Stimulated activated CD8-positive, alpha-beta memory T cell treated with anti-CD3 and anti-CD28 coated beads, Interleukin-2, amount 100 ng/mL, for 48 hours (primary cell): ENCODE data around the gene JAM2.

Source experiments
- DNase-seq, 2 donors: peaks; one replicate each; pipeline ENCODE4 v3.0.0-alpha.2; 2020; ENCODE audit warnings: low read depth in 2 of 2

The JAM2 gene

GRCh38 chr21:25717491-25718147 is 78.6 kb downstream of the JAM2 start:
- DNase-seq, result no peak

GRCh38 chr21:25721987-25722386 is 82.9 kb downstream of the JAM2 start:
- no peak for DNase-seq

GRCh38 chr21:25722631-25723030 is 83.6 kb downstream of the JAM2 start:
- no peak for DNase-seq

GRCh38 chr21:25732091-25732760 is 93.2 kb downstream of the JAM2 start:
- DNase-seq, result no peak

GRCh38 chr21:25733859-25734653 is 95.0 kb downstream of the JAM2 start:
- DNase-seq, result peak in 1 of 2 donors; percentile 19

- no peak for DNase-seq
These were observed 95.5 kb downstream of the JAM2 start for GRCh38 chr21:25734654-25734903.

- DNase-seq, result peak; percentile 91 to 97
These were observed 96.0 kb downstream of the JAM2 start, which contains the start of the genes ATP5PF and GABPA for GRCh38 chr21:25734904-25735645. Gene ATP5PF, minus strand, starts transcription at chr21:25734904. Its CDS starts 5,110 bp downstream, at chr21:25729794. Gene GABPA, plus strand, starts transcription at chr21:25734972. Its CDS starts 6,627 bp downstream, at chr21:25741599.

- DNase-seq, result peak in 1 of 2 donors; percentile 70
These were observed 96.9 kb downstream of the JAM2 start for GRCh38 chr21:25735646-25736597.

GRCh38 chr21:25737421-25737820 is 98.4 kb downstream of the JAM2 start:
- DNase-seq, result no peak

GRCh38 chr21:25742900-25743299 is 103.8 kb downstream of the JAM2 start:
- DNase-seq, result no peak

GRCh38 chr21:25744854-25745253 is 105.8 kb downstream of the JAM2 start:
- no peak for DNase-seq

GRCh38 chr21:25750085-25750484 is 111.0 kb downstream of the JAM2 start:
- DNase-seq, result no peak

- no peak for DNase-seq
These were observed 113.4 kb downstream of the JAM2 start for GRCh38 chr21:25752416-25752815.

- no peak for DNase-seq
These were observed 117.3 kb downstream of the JAM2 start for GRCh38 chr21:25756190-25756932.

GRCh38 chr21:25757531-25757930 is 118.5 kb downstream of the JAM2 start:
- DNase-seq, result no peak

- no peak for DNase-seq
These were observed 120.5 kb downstream of the JAM2 start for GRCh38 chr21:25759573-25759972.

GRCh38 chr21:25760061-25760460 is 121.0 kb downstream of the JAM2 start:
- no peak for DNase-seq

GRCh38 chr21:25760677-25761076 is 121.6 kb downstream of the JAM2 start:
- no peak for DNase-seq

GRCh38 chr21:25764065-25764464 is 125.0 kb downstream of the JAM2 start:
- DNase-seq, result no peak
